GM19023 (cell line): Measurements from ENCODE around the gene MYCN.

Experiments
- ATAC-seq: cut with Tn5 transposase; IDR thresholded peaks from one replicate; pipeline ENCODE4 v1.9.1; 2021; ENCODE audit warnings: mild to moderate bottlenecking, moderate library complexity; ENCODE audit not compliant: unreplicated experiment

The MYCN gene

GRCh38 chr2:15930589-15931318 lies 9.6 kb upstream of the MYCN start:
- ATAC-seq = no peak

GRCh38 chr2:15931319-15931890 lies 8.9 kb upstream of the MYCN start:
- no peak for ATAC-seq

GRCh38 chr2:15931950-15932349 lies 8.4 kb upstream of the MYCN start:
- no peak for ATAC-seq

GRCh38 chr2:15932394-15933183 lies 7.8 kb upstream of the MYCN start:
- no peak for ATAC-seq

- no peak for ATAC-seq
Measured at GRCh38 chr2:15933184-15933845, 7.0 kb upstream of the MYCN start.

- no peak for ATAC-seq
Measured at GRCh38 chr2:15934291-15934945, 5.9 kb upstream of the MYCN start.

- no peak for ATAC-seq
Measured at GRCh38 chr2:15935189-15935588, 5.2 kb upstream of the MYCN start.

GRCh38 chr2:15935675-15936074 lies 4.7 kb upstream of the MYCN start:
- no peak for ATAC-seq

GRCh38 chr2:15936277-15937104 lies 3.9 kb upstream of the MYCN start:
- no peak for ATAC-seq

GRCh38 chr2:15937105-15937881 lies 3.1 kb upstream of the MYCN start:
- ATAC-seq = no peak

GRCh38 chr2:15937882-15938802 lies 2.2 kb upstream of the MYCN start:
- no peak for ATAC-seq

- no peak for ATAC-seq
Measured at GRCh38 chr2:15938803-15939555, 1.4 kb upstream of the MYCN start.

GRCh38 chr2:15939556-15939853 lies 845 bp upstream of the MYCN start:
- ATAC-seq = no peak

- ATAC-seq = no peak
Measured at GRCh38 chr2:15940661-15941480, 521 bp downstream of the MYCN start.

GRCh38 chr2:15941481-15941850 lies 1.1 kb downstream of the MYCN start:
- ATAC-seq = no peak

- no peak for ATAC-seq
Measured at GRCh38 chr2:15941871-15942710, 1.7 kb downstream of the MYCN start.
